OCI-LY1 (cell line): ENCODE data around the gene TMEM220.

Source experiments
- H2AFZ ChIP-seq: fragments of 200-600 bp; sonication (generic), shearing (Covaris generic); 2 replicates; pipeline ENCODE4 v1.6.0; 2014; ENCODE audit warnings: antibody characterized with exemption, mild to moderate bottlenecking, low read length
- H3F3A ChIP-seq: fragments of 200-600 bp; sonication (generic), shearing (Covaris generic); 2 replicates; pipeline ENCODE4 v1.6.0; 2014; ENCODE audit warnings: mild to moderate bottlenecking, antibody characterized with exemption, low read length, moderate library complexity; ENCODE audit not compliant: insufficient read depth
- H3K27ac ChIP-seq: fragments of 200-600 bp; sonication (generic); 2 replicates; pipeline ENCODE4 v1.5.1; 2014; ENCODE audit warnings: low read length, mixed run types, mild to moderate bottlenecking, low read depth; ENCODE audit not compliant: poor library complexity, severe bottlenecking
- H3K27me3 ChIP-seq: fragments of 200-600 bp; sonication (generic); 2 replicates; pipeline ENCODE4 v1.6.0; 2014; ENCODE audit warnings: antibody characterized with exemption, mild to moderate bottlenecking, low read length, moderate library complexity; ENCODE audit not compliant: insufficient read depth
- H3K36me3 ChIP-seq: fragments of 200-600 bp; sonication (generic); 2 replicates; pipeline ENCODE4 v1.6.1; 2014; ENCODE audit warnings: mild to moderate bottlenecking, antibody characterized with exemption, low read length, moderate library complexity, mixed read lengths; ENCODE audit not compliant: insufficient read depth
- H3K4me1 ChIP-seq: fragments of 200-600 bp; sonication (generic); 2 replicates; pipeline ENCODE4 v1.5.1; 2014; ENCODE audit warnings: mild to moderate bottlenecking, low read length, moderate library complexity; ENCODE audit not compliant: insufficient read depth, severe bottlenecking
- H3K4me2 ChIP-seq: fragments of 200-600 bp; sonication (generic), shearing (Covaris generic); 2 replicates; pipeline ENCODE4 v1.6.1; 2014; ENCODE audit warnings: low read length
- H3K4me3 ChIP-seq: fragments of 200-600 bp; sonication (generic); 2 replicates; pipeline ENCODE4 v1.5.1; 2014; ENCODE audit warnings: low read length, low read depth, mild to moderate bottlenecking, mixed read lengths; ENCODE audit not compliant: poor library complexity, severe bottlenecking
- H3K79me2 ChIP-seq: fragments of 200-600 bp; shearing (Covaris generic); 2 replicates; pipeline ENCODE4 v1.6.1; 2016; ENCODE audit warnings: mixed run types, low read length, mixed read lengths; ENCODE audit not compliant: insufficient read depth
- H3K9ac ChIP-seq: fragments of 200-600 bp; sonication (generic), shearing (Covaris generic); 2 replicates; pipeline ENCODE4 v1.6.1; 2014; ENCODE audit warnings: mild to moderate bottlenecking, low read length, mixed read lengths
- H3K9me2 ChIP-seq: fragments of 200-600 bp; sonication (generic), shearing (Covaris generic); 2 replicates; pipeline ENCODE4 v1.6.1; 2014; ENCODE audit warnings: low read depth, mild to moderate bottlenecking, low read length, mixed read lengths
- H3K9me3 ChIP-seq: fragments of 200-600 bp; shearing (Covaris generic); 2 replicates; pipeline ENCODE4 v1.6.1; 2014; ENCODE audit warnings: low read length, mixed read lengths
- H4K20me1 ChIP-seq: fragments of 200-600 bp; sonication (generic), shearing (Covaris generic); 2 replicates; pipeline ENCODE4 v1.6.0; 2016; ENCODE audit warnings: mild to moderate bottlenecking, low read length; ENCODE audit not compliant: insufficient read depth
- EZH2 ChIP-seq: fragments of 200-600 bp; sonication (generic), shearing (Covaris generic); IDR thresholded peaks from 2 replicates; pipeline ENCODE4 v1.8.0; 2017; ENCODE audit warnings: borderline replicate concordance, mixed run types, mild to moderate bottlenecking, antibody characterized with exemption, low read length, moderate library complexity, mixed read lengths
- TF ChIP-seq, protein P1 (sequence below): fragments of 200-600 bp; sonication (generic), shearing (Covaris generic); IDR thresholded peaks from 2 replicates; pipeline ENCODE4 v1.5.1; 2017; ENCODE audit warnings: mild to moderate bottlenecking, antibody characterized with exemption, low read length, moderate library complexity, mixed read lengths

TMEM220 gene

DNA sequence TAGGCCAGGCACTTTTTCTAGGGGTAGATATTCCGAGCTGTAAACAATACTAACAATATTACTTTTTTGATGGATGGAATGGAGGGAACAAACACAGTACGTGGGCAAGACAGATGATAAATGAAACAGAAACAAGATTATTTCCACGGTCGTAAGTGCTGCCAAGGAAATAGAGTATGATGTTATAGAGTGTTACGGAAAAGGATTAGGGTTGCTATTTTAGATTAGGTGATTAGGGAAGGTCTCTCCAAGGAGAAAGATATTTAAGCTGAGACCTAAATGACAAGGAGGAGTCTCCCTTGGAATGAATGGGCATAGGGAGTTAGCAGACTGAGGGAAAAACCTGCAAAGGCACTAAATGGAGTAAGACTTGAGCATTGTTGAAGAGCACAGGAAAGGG is 24.1 kb downstream of the TMEM220 start:
- Histone ChIP-seq H3K4me1 (no peaks in the 10 kb centered on the region), H4K20me1 (no peaks in the 10 kb centered on the region), H3K36me3 (peaks cover 50% of the 10 kb centered on the region)

DNA sequence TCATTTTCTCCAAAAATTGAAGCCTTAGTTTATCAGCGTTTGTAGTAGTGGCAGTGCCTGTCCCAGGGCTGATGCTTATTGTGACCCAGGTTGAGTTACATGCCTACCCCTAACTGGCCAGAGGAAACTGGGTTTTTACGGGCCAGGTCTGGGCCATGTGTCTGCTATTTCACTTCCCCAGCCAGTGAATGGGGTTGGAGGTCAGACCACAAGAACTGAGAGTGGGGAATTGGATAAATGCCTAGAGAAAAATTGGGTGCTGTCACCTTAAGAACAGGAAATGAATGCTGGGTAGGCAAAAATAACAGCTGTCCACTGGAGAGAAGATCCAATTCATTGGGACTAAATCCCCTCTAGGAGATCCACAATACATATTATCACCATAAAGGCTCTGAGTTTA is 27.2 kb downstream of the TMEM220 start:
- no peak for TF ChIP-seq EZH2
- TF ChIP-seq, protein P1, sequence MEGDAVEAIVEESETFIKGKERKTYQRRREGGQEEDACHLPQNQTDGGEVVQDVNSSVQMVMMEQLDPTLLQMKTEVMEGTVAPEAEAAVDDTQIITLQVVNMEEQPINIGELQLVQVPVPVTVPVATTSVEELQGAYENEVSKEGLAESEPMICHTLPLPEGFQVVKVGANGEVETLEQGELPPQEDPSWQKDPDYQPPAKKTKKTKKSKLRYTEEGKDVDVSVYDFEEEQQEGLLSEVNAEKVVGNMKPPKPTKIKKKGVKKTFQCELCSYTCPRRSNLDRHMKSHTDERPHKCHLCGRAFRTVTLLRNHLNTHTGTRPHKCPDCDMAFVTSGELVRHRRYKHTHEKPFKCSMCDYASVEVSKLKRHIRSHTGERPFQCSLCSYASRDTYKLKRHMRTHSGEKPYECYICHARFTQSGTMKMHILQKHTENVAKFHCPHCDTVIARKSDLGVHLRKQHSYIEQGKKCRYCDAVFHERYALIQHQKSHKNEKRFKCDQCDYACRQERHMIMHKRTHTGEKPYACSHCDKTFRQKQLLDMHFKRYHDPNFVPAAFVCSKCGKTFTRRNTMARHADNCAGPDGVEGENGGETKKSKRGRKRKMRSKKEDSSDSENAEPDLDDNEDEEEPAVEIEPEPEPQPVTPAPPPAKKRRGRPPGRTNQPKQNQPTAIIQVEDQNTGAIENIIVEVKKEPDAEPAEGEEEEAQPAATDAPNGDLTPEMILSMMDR, result no peak
- H3K9ac ChIP-seq, result no peak overlapping the region
- no peak overlapping the region for H3K4me2 ChIP-seq
- no peaks in the 10 kb centered on the region for H4K20me1 ChIP-seq
- H3K9me3 ChIP-seq, result no peaks in the 10 kb centered on the region
- no peak overlapping the region for H3K27ac ChIP-seq
- peaks cover 10% of the 10 kb centered on the region; the same call in 1 of the 2 replicates for H3K79me2 ChIP-seq
- H3K4me3 ChIP-seq, result no peak overlapping the region
- no peaks in the 10 kb centered on the region for H3K9me2 ChIP-seq
- H2AFZ ChIP-seq, result no peak overlapping the region
- no peaks in the 10 kb centered on the region for H3F3A ChIP-seq
- peaks cover 16% of the 10 kb centered on the region for H3K4me1 ChIP-seq
- no peaks in the 10 kb centered on the region for H3K27me3 ChIP-seq
- H3K36me3 ChIP-seq, result peaks cover 27% of the 10 kb centered on the region

More for the DNA sequence above, 24.1 kb downstream of the TMEM220 start:
- no peaks in the 10 kb centered on the region for H3K27me3 ChIP-seq
- no peak for TF ChIP-seq EZH2
- no peak overlapping the region for H2AFZ ChIP-seq
- no peaks in the 10 kb centered on the region for H3F3A ChIP-seq
- H3K79me2 ChIP-seq, result no peaks in the 10 kb centered on the region
- no peak overlapping the region for H3K4me3 ChIP-seq
- H3K9ac ChIP-seq, result no peak overlapping the region
- no peak overlapping the region for H3K27ac ChIP-seq
- no peaks in the 10 kb centered on the region for H3K9me3 ChIP-seq
- H3K9me2 ChIP-seq, result no peaks in the 10 kb centered on the region
- H3K4me2 ChIP-seq, result no peak overlapping the region

DNA sequence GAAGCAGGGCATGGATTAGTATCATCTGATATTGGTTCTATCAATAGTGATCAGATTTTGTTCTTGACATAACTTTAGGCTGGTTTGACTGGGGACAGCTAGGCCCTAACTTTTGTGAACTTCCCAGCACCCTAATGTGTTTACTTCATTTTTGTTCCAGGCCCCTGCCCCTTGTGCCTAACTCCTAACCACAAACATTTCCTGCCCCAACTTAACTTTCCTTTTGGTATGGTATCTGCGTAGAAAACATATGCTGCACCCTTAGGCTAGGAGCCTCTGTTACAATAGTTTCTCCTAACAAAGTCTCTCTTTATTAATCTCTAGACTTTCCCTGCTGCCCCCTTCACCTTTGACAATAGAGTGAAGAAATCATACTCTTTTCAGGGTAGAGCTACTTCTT is 30.0 kb downstream of the TMEM220 start:
- H3K4me2 ChIP-seq, result no peak overlapping the region
- H3K9ac ChIP-seq, result no peak overlapping the region
- no peaks in the 10 kb centered on the region for H3K9me3 ChIP-seq
- H3K4me3 ChIP-seq, result no peak overlapping the region
- no peak for TF ChIP-seq EZH2
- TF ChIP-seq, protein P1, result no peak
- peaks cover 34% of the 10 kb centered on the region for H3K79me2 ChIP-seq
- H3K4me1 ChIP-seq, result peaks cover 32% of the 10 kb centered on the region
- peak overlapping the region; percentile 19 for H3K27ac ChIP-seq
- no peaks in the 10 kb centered on the region for H3F3A ChIP-seq
- H4K20me1 ChIP-seq, result no peaks in the 10 kb centered on the region
- H3K36me3 ChIP-seq, result peaks cover 11% of the 10 kb centered on the region
- no peaks in the 10 kb centered on the region for H3K9me2 ChIP-seq
- no peak overlapping the region for H2AFZ ChIP-seq
- no peaks in the 10 kb centered on the region for H3K27me3 ChIP-seq
